ENCODE results near the gene PCSK1N.

DNA sequence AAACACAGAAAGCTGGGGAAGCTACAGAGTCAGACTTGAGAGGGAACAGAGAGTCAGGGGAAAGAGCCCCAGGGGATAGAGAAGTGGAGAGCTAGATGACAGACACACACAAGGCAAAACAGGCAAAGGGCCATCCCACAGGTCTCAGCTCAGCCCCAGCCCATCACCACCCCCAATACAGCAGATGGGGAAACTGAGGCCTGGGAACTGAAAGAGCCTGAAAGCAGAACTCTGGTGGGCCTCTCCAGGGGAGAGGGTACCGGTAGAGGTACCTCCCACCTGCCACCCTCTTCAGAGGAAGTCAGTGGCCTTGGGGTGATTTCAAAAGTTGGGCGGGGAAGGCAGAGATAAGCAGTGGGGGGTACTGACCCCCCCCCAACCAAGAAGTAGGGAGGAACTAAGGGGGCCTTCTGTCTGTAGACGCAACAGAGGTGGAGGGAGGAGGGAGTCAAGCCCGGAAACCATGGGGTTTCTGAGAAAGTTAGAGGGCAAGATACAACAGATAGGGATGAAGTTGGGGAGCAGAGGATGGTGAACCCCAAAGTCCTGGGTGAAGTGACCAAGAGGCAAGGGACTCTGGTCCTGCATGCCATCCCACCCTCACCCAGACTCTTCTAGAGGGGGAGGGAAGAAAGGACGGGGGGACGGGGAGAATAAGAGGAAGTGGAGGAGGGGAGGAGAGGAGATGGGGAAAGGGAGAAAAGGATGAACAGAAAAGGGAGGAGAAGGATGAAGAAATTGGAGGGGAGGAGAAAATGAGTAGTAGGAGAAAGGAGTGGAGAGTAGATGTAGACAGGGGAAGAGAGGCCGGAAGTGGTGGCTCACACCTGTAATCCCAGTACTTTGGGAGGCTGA, 45.8 kb downstream of the PCSK1N start:
- TF ChIP-seq BRD9 (IDR thresholded peaks at IDR 0.05; ENCODE audit: low read depth, partially characterized antibody) (no peak), RHOXF2B (CRISPR knock-in tag; conservative IDR thresholded peaks at IDR 0.05) (no peak), E2F4 (CRISPR knock-in tag; IDR thresholded peaks at IDR 0.05; ENCODE audit: low read depth) (no peak)
- TF ChIP-seq, protein P1, sequence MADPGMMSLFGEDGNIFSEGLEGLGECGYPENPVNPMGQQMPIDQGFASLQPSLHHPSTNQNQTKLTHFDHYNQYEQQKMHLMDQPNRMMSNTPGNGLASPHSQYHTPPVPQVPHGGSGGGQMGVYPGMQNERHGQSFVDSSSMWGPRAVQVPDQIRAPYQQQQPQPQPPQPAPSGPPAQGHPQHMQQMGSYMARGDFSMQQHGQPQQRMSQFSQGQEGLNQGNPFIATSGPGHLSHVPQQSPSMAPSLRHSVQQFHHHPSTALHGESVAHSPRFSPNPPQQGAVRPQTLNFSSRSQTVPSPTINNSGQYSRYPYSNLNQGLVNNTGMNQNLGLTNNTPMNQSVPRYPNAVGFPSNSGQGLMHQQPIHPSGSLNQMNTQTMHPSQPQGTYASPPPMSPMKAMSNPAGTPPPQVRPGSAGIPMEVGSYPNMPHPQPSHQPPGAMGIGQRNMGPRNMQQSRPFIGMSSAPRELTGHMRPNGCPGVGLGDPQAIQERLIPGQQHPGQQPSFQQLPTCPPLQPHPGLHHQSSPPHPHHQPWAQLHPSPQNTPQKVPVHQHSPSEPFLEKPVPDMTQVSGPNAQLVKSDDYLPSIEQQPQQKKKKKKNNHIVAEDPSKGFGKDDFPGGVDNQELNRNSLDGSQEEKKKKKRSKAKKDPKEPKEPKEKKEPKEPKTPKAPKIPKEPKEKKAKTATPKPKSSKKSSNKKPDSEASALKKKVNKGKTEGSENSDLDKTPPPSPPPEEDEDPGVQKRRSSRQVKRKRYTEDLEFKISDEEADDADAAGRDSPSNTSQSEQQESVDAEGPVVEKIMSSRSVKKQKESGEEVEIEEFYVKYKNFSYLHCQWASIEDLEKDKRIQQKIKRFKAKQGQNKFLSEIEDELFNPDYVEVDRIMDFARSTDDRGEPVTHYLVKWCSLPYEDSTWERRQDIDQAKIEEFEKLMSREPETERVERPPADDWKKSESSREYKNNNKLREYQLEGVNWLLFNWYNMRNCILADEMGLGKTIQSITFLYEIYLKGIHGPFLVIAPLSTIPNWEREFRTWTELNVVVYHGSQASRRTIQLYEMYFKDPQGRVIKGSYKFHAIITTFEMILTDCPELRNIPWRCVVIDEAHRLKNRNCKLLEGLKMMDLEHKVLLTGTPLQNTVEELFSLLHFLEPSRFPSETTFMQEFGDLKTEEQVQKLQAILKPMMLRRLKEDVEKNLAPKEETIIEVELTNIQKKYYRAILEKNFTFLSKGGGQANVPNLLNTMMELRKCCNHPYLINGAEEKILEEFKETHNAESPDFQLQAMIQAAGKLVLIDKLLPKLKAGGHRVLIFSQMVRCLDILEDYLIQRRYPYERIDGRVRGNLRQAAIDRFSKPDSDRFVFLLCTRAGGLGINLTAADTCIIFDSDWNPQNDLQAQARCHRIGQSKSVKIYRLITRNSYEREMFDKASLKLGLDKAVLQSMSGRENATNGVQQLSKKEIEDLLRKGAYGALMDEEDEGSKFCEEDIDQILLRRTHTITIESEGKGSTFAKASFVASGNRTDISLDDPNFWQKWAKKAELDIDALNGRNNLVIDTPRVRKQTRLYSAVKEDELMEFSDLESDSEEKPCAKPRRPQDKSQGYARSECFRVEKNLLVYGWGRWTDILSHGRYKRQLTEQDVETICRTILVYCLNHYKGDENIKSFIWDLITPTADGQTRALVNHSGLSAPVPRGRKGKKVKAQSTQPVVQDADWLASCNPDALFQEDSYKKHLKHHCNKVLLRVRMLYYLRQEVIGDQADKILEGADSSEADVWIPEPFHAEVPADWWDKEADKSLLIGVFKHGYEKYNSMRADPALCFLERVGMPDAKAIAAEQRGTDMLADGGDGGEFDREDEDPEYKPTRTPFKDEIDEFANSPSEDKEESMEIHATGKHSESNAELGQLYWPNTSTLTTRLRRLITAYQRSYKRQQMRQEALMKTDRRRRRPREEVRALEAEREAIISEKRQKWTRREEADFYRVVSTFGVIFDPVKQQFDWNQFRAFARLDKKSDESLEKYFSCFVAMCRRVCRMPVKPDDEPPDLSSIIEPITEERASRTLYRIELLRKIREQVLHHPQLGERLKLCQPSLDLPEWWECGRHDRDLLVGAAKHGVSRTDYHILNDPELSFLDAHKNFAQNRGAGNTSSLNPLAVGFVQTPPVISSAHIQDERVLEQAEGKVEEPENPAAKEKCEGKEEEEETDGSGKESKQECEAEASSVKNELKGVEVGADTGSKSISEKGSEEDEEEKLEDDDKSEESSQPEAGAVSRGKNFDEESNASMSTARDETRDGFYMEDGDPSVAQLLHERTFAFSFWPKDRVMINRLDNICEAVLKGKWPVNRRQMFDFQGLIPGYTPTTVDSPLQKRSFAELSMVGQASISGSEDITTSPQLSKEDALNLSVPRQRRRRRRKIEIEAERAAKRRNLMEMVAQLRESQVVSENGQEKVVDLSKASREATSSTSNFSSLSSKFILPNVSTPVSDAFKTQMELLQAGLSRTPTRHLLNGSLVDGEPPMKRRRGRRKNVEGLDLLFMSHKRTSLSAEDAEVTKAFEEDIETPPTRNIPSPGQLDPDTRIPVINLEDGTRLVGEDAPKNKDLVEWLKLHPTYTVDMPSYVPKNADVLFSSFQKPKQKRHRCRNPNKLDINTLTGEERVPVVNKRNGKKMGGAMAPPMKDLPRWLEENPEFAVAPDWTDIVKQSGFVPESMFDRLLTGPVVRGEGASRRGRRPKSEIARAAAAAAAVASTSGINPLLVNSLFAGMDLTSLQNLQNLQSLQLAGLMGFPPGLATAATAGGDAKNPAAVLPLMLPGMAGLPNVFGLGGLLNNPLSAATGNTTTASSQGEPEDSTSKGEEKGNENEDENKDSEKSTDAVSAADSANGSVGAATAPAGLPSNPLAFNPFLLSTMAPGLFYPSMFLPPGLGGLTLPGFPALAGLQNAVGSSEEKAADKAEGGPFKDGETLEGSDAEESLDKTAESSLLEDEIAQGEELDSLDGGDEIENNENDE (IDR thresholded peaks at IDR 0.05; ENCODE audit: low read depth, low read length) = no peak

Measured in K562 (cell line).